HG03520 (cell line): ENCODE measurements around the gene UCP2.
"Not testable (repeated sequence)": the region's sequence is repeated elsewhere in the genome, so short reads cannot be mapped to it uniquely, and the experiment has no call there.

Source experiments
- ATAC-seq: cut with Tn5 transposase; IDR thresholded peaks from one replicate; pipeline ENCODE4 v1.9.1; 2021; ENCODE audit warnings: mild to moderate bottlenecking, moderate library complexity; ENCODE audit not compliant: unreplicated experiment

UCP2 gene

DNA sequence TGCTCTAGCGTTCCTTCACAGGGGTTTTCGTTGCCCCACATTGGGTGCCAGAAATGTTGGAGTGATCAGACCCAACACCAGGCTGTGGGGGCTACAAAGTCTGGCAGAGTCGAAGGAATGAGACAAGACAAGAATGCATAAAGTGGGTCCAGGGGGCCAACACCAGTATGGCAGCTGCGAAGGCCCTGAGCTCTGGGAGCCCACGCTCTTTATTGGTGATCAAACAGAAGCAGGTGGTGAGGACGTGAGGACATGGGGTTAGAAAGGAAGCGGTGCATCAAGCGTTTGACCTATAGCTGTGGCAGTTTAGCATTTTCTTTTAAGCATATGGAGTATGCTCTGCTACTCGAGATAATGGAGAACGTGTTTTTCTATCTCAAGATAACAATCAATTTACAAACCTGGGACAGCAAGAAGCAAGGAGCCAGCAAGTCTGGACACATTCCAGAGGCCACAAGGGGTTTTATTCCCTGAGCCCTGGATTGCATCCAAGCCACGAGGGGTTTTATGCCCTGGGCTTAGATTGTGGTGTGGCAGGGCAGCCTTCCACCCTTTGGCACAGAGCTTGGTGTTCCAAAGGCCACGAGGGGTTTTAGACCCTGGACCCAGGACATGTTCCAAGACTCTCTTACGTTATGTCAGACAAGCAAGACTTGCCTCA lies 35.7 kb downstream of the UCP2 start:
- no peak for ATAC-seq

DNA sequence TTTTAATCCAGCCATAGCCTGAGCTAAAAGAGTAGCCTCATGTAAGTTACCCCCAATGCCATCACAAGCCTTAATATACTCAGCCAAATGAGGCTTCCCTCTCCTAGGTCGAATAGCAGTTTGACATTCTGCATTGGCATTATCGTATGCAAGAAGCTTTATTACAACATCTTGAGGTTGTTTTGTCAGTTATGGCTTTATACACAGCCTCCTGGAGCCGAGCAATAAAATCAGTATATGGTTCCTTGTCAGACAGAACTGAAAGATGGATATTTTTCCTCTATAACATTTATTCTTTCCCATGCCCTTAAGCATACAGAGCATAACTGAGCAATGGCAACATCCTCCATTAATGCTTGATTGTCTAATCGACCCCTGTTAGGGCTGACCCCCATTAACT lies 37.2 kb downstream of the UCP2 start:
- no peak for ATAC-seq

DNA sequence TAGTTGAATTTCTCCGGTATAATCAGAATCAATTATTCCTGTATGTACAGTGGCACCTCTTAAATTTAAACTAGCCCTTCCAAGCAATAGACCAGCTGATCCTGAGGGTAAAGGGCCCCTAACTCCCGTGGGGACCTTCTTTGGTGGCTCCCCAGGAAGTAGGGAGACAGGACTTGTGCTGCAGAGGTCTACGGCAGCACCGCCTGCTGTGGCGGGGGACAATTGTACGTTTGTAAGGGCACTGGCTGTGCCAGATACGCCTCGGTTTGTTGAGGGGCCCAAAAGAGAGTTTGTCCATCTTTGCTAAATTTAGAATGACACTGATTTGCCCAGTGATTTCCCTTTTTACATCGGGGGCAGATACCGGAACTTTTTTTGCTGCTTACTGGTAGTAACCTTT lies 37.7 kb downstream of the UCP2 start:
- ATAC-seq: no peak

DNA sequence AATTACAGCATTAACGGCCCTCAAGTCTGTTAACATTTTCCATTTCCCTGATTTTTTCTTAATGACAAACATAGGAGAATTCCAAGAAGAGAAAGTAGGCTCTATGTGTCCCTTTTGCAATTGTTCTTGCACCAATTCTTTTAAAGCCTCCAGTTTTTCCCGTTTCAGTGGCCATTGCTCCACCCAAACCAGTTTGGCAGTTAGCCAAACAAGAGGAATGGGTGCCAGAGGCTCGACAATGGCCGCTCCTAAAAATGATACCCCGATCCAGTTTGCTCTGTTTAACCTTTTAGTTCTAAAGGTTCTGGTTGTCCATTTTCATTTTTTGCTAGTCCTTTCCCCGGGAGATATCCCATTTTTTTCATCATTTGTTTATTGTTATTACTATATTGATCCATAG lies 38.6 kb downstream of the UCP2 start:
- no peak for ATAC-seq

DNA sequence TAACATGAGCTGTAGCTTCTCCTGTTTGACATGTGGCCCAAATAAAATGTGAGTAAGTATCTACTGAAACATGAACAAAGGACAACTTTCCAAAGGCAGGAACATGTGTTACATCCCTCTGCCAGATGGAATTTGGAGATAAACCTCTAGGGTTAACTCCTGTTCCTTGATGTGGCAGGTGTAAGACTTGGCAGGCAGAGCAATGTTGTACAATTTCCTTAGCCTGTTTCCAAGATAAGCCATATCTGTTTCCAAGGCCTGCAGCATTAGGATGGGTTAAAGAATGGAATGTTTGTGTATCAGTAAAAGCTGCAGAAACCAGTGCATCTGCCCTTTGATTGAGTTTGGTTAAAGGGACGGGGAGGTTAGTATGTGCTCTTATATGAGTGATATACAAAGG lies 40.6 kb downstream of the UCP2 start:
- no peak for ATAC-seq

DNA sequence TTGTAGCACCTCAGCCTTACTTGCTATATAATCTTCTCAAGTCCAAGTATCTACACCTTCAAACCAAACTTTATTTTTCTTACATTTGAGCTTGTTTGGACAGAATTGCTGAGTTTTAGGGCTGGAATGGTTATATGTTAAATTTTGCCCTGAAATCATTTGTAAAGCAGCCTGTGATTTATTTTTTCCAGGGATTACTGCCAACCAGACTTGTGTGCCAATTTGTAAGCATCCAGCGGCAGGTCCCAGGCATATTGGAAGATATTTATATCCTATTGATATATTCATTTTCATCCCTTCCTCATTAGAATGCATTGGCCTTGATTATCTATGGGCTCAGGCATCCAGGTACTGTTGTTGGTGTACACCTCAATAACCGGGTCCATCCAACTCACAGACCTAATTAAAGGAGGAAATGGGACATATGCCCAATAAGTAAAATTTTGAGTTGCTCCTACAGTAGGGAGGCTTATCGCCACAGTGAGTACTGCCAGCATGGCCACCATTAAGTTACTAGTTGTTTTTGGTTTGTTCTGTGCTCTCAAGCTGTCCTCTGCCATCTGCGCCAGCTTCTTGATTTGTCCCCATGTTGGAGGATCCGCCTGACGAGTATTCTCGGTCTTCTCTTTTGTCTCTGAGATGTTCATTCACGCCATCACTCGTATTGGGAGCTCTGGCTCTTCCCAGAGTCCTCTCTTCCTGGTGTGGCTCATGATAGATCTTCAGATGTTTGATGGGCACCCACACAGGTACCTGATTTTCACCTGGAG lies 41.7 kb downstream of the UCP2 start:
- ATAC-seq: no peak

DNA sequence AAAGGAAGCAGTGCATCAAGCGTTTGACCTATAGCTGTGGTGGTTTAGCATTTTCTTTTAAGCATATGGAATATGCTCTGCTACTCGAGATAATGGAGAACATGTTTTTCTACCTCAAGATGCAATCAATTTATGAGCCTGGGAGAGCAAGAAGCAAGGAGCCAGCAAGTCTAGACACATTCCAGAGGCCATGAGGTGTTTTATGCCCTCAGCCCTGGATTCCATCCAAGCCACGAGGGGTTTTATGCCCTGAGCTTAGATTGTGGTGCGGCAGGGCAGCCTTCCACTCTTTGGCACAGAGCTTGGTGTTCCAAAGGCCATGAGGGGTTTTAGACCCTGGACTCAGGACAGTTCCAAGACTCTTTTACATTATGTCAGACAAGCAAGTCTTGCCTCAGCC lies 43.5 kb downstream of the UCP2 start:
- ATAC-seq: no peak

DNA sequence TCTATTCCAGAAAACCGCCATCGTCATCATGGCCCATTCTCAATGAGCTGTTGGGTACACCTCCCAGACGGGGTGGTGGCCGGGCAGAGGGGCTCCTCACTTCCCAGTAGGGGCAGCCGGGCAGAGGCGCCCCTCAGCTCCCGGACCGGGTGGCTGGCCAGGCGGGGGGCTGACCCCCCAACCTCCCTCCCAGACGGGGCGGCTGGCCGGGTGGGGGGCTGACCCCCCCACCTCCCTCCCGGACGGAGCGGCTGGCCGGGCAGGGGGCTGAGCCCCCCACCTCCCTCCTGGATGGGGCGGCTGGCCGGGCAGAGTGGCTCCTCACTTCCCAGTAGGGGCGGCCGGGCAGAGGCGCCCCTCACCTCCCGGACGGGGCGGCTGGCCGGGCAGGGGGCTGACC lies 46.6 kb downstream of the UCP2 start:
- ATAC-seq: not testable (repeated sequence)

DNA sequence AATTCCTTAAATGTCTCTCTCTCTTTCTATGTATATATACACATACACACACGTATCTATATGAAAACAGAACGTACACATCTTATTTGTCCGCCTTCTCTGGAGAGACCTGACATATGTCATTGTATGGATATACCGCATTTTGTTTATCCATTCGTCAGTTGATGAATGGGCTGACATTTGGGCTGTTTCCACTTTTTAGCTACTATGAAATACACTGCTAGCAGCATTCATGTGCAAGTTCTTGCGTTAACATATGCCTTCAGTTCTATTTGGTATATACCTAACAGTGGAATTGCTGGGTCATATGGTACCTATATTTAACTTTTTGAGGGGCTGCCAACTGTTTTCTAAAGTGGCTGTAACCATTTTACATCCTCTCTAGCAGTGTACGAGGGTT lies 49.9 kb downstream of the UCP2 start:
- ATAC-seq: no peak

DNA sequence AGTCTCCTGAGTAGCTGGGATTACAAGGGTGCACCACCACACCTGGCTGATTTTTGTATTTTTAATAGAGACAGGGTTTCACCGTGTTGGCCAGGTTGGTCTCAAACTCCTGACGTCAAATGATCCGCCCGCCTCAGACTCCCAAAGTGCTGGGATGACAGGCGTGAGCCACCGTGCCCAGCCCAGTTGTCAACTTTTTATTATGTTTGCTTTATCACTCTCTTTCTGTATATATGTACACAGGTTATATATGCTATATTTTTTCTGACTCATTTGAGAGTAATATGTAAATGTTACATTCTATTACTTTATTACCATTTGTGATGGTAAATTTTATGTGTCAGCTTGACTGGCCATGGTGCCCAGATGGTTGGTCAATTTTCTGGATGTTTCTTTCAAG lies 50.7 kb downstream of the UCP2 start:
- no peak for ATAC-seq

DNA sequence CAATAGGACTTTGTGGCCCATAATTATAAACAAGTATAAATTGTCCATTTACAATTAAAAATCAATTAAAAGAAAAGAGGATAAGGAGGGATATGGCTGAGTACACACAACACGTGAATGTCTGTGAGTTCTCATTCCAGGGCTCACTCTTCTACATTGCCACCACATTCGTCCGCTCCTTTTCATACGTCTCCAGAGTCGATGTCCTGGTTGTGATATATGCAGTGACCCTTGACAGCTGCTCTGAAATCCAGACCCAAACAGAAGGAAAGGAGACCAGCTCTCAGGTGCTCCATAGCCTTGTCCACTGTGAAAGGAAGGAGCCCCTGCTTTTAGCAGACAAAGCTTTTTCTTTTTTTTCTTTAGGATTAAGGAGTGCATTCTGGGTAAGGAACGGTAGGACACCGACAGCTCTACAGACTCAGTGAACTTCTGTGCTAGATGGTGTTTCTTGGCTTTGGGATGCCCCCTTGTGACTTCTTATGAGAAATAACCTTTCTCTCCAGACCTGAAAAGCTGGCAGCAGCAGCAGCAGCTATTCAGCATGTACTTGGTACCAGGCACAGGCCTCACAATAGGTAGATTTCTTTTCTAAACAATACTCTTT lies 51.5 kb downstream of the UCP2 start:
- no peak for ATAC-seq

DNA sequence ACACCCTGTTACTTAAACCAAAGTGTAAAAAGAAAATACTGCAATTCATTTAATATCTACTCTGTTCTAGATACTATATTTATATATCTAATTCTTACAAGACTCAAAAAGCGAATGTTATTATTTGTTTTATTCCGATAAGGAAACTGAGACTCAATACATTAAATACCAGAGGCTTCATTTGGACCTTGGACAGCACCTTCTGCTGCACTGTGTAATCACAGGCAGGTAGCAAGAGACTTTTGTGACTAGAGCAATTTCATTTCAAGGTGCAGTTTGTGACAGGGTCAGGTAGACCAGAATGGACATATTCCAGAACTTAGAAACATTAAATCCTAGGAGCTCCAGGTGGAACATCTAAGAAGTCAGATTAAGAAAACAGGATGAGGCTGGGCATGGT lies 53.3 kb downstream of the UCP2 start:
- no peak for ATAC-seq
